OCI-LY3 (cell line): Measurements from ENCODE around the gene GPR150.

Source experiments
- EZH2phosphoT487 ChIP-seq: fragments of 200-600 bp; shearing (Covaris generic); IDR thresholded peaks from 2 replicates; pipeline ENCODE4 v1.6.1; 2018; ENCODE audit warnings: antibody characterized with exemption, mixed run types, low read depth
- TF ChIP-seq, protein P1 (sequence below): fragments of 200-600, 300-600 bp; sonication (generic); IDR thresholded peaks from 2 replicates; pipeline ENCODE4 v1.5.1; 2014; ENCODE audit warnings: antibody characterized with exemption, low read length, low read depth

DNA sequence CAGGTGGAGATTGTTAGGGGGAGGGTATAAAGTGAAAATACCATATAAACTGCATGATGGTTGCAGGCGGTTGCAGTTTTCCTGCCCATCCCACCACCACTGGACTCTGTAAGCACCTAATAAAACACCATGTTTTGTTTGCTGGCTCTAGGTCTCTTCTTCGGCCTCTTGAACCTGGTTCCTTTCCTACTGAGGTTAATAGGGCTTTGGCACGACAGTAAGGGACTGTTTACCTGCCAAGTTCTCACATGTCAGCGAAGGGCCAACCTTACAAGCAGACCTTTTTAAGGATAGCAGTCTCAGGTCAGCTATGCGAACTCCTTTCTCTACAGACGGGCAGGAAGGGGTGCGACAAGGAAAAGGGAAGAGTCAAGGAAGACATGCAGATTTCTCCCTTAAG lies 23.3 kb downstream of the GPR150 start:
- TF ChIP-seq, protein P1, sequence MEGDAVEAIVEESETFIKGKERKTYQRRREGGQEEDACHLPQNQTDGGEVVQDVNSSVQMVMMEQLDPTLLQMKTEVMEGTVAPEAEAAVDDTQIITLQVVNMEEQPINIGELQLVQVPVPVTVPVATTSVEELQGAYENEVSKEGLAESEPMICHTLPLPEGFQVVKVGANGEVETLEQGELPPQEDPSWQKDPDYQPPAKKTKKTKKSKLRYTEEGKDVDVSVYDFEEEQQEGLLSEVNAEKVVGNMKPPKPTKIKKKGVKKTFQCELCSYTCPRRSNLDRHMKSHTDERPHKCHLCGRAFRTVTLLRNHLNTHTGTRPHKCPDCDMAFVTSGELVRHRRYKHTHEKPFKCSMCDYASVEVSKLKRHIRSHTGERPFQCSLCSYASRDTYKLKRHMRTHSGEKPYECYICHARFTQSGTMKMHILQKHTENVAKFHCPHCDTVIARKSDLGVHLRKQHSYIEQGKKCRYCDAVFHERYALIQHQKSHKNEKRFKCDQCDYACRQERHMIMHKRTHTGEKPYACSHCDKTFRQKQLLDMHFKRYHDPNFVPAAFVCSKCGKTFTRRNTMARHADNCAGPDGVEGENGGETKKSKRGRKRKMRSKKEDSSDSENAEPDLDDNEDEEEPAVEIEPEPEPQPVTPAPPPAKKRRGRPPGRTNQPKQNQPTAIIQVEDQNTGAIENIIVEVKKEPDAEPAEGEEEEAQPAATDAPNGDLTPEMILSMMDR, result no peak
- TF ChIP-seq EZH2phosphoT487, result no peak
